OCI-LY3 (cell line): Measurements from ENCODE around the gene SLC19A1.

Source experiments
- H2AFZ ChIP-seq: fragments of 200-600, 300-600 bp; shearing (Covaris generic); 2 replicates; pipeline ENCODE4 v1.6.0; 2014; ENCODE audit warnings: antibody characterized with exemption, low read depth, low read length
- H3K27ac ChIP-seq: fragments of 200-600, 300-600 bp; sonication (generic); 2 replicates; pipeline ENCODE4 v1.5.1; 2014; ENCODE audit warnings: mild to moderate bottlenecking, low read length, moderate library complexity, mixed read lengths
- H3K27me3 ChIP-seq: fragments of 200-600, 300-600 bp; sonication (generic); 2 replicates; pipeline ENCODE4 v1.6.1; 2014; ENCODE audit warnings: low read depth, low read length, mixed read lengths
- H3K36me3 ChIP-seq: fragments of 200-600, 300-600 bp; sonication (generic); replicated peaks from 2 replicates; pipeline ENCODE3; 2014; ENCODE audit warnings: low read depth, low read length, mixed read lengths
- H3K4me1 ChIP-seq: fragments of 300-600, 200-600 bp; sonication (generic); 2 replicates; pipeline ENCODE4 v1.6.1; 2014; ENCODE audit warnings: low read length, mixed read lengths
- H3K4me2 ChIP-seq: fragments of 200-600, 300-600 bp; sonication (generic); 2 replicates; pipeline ENCODE4 v1.6.1; 2014; ENCODE audit warnings: low read length, mixed read lengths
- H3K4me3 ChIP-seq: fragments of 300-600, 200-600 bp; sonication (generic); 2 replicates; pipeline ENCODE4 v1.5.1; 2014; ENCODE audit warnings: antibody characterized with exemption, mild to moderate bottlenecking, low read length, moderate library complexity
- H3K79me2 ChIP-seq: fragments of 300-600, 200-600 bp; shearing (Covaris generic); 2 replicates; pipeline ENCODE4 v1.6.1; 2014; ENCODE audit warnings: mild to moderate bottlenecking, low read length, mixed read lengths
- H3K9ac ChIP-seq: fragments of 300-600, 200-600 bp; shearing (Covaris generic); 2 replicates; pipeline ENCODE4 v1.6.0; 2014; ENCODE audit warnings: mild to moderate bottlenecking, low read length, moderate library complexity
- H3K9me3 ChIP-seq: fragments of 200-600, 300-600 bp; shearing (Covaris generic); 2 replicates; pipeline ENCODE4 v1.6.1; 2014; ENCODE audit warnings: low read length, mixed read lengths; ENCODE audit not compliant: insufficient read depth
- H4K20me1 ChIP-seq: fragments of 200-600, 300-600 bp; sonication (generic); 2 replicates; pipeline ENCODE4 v1.6.1; 2016; ENCODE audit warnings: low read length, mixed read lengths; ENCODE audit not compliant: insufficient read depth
- EZH2phosphoT487 ChIP-seq: fragments of 200-600 bp; shearing (Covaris generic); IDR thresholded peaks from 2 replicates; pipeline ENCODE4 v1.6.1; 2018; ENCODE audit warnings: antibody characterized with exemption, mixed run types, low read depth
- TF ChIP-seq, protein P1 (sequence below): fragments of 200-600, 300-600 bp; sonication (generic); IDR thresholded peaks from 2 replicates; pipeline ENCODE4 v1.5.1; 2014; ENCODE audit warnings: antibody characterized with exemption, low read length, low read depth

The SLC19A1 gene

GRCh38 chr21:45536301-45537081 is 5.7 kb downstream of the SLC19A1 start:
- H3K36me3 ChIP-seq, result peaks cover 8% of the 10 kb centered on the region
- no peaks in the 10 kb centered on the region for H3K9me3 ChIP-seq
- no peaks in the 10 kb centered on the region for H3K27me3 ChIP-seq
- no peak overlapping the region for H3K27ac ChIP-seq
- no peak overlapping the region for H2AFZ ChIP-seq
- no peak overlapping the region for H3K9ac ChIP-seq
- peaks cover 11% of the 10 kb centered on the region; the same call in 1 of the 2 replicates for H4K20me1 ChIP-seq
- peaks cover 9% of the 10 kb centered on the region for H3K4me1 ChIP-seq
- no peak overlapping the region for H3K4me2 ChIP-seq
- peaks cover 72% of the 10 kb centered on the region for H3K79me2 ChIP-seq
- TF ChIP-seq, protein P1, sequence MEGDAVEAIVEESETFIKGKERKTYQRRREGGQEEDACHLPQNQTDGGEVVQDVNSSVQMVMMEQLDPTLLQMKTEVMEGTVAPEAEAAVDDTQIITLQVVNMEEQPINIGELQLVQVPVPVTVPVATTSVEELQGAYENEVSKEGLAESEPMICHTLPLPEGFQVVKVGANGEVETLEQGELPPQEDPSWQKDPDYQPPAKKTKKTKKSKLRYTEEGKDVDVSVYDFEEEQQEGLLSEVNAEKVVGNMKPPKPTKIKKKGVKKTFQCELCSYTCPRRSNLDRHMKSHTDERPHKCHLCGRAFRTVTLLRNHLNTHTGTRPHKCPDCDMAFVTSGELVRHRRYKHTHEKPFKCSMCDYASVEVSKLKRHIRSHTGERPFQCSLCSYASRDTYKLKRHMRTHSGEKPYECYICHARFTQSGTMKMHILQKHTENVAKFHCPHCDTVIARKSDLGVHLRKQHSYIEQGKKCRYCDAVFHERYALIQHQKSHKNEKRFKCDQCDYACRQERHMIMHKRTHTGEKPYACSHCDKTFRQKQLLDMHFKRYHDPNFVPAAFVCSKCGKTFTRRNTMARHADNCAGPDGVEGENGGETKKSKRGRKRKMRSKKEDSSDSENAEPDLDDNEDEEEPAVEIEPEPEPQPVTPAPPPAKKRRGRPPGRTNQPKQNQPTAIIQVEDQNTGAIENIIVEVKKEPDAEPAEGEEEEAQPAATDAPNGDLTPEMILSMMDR, result no peak
- TF ChIP-seq EZH2phosphoT487, result no peak
- H3K4me3 ChIP-seq, result no peak overlapping the region

GRCh38 chr21:45535341-45536081 is 6.7 kb downstream of the SLC19A1 start:
- H3K4me3 ChIP-seq, result no peak overlapping the region
- no peak overlapping the region for H3K27ac ChIP-seq
- peaks cover 11% of the 10 kb centered on the region; the same call in 1 of the 2 replicates for H4K20me1 ChIP-seq
- H3K9me3 ChIP-seq, result no peaks in the 10 kb centered on the region
- peaks cover 4% of the 10 kb centered on the region for H3K4me1 ChIP-seq
- no peak overlapping the region for H3K9ac ChIP-seq
- no peaks in the 10 kb centered on the region for H3K27me3 ChIP-seq
- peaks cover 6% of the 10 kb centered on the region for H3K36me3 ChIP-seq
- H2AFZ ChIP-seq, result no peak overlapping the region
- TF ChIP-seq EZH2phosphoT487, result no peak
- TF ChIP-seq, protein P1, result no peak
- no peak overlapping the region for H3K4me2 ChIP-seq
- peaks cover 62% of the 10 kb centered on the region for H3K79me2 ChIP-seq

- Histone ChIP-seq H3K4me1 (no peaks in the 10 kb centered on the region), H4K20me1 (peaks cover 8% of the 10 kb centered on the region; the same call in 1 of the 2 replicates), H3K9me3 (no peaks in the 10 kb centered on the region), H3K27ac (no peak overlapping the region), H2AFZ (no peak overlapping the region), H3K4me3 (no peak overlapping the region), H3K27me3 (no peaks in the 10 kb centered on the region), H3K9ac (no peak overlapping the region), H3K4me2 (no peak overlapping the region), H3K79me2 (peaks cover 55% of the 10 kb centered on the region), H3K36me3 (peaks cover 12% of the 10 kb centered on the region)
- TF ChIP-seq EZH2phosphoT487, result no peak
- TF ChIP-seq, protein P1, result no peak
Measured at GRCh38 chr21:45534636-45535331, 7.5 kb downstream of the SLC19A1 start.
